ENCODE measurements around the gene CCSAP. TPM values are rescaled to one million over a fixed set of nuclear protein-coding genes. Genes with fewer than 3 reads are reported as not detected.
"Not testable (repeated sequence)": the region's sequence is repeated elsewhere in the genome, so short reads cannot be mapped to it uniquely, and the experiment has no call there.

Gene CCSAP
- total RNA-seq, 5 donors from 2014 or later (not counting 1 experiment from before 2014, with no cell fraction given) = 7.9 to 11.4 (median 8.9) TPM

DNA sequence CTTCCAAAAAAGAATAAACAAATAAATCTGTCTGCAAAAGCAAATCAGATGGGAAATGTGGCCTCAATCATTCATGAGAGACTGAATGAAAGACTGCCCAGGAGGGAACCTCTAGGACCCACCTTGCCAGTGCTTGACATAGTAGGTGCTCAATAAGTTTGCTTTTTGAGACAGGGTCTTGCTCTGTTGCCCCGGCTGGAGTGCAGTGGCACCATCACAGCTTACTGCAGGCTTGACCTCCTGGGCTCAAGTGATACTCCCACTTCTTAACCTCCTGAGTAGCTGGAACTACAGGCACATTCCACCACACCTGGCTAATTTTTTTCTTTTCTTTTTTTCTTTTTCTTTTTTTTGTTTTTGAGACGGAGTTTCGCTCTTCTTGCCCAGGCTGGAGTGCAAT is 40.3 kb upstream of the CCSAP start:
- CTCF ChIA-PET = no interaction called here
- WGBS (ENCODE audit: insufficient coverage) = 83% methylated on average over 1 of the region's 3 CpGs
- no peak for ATAC-seq (replicated peaks in 1 of 4)
- Mint-ChIP-seq H3K9me3 (no peaks in the 10 kb centered on the region), H3K27ac (no peak overlapping the region), H3K4me3 (no peak overlapping the region), H3K4me1 (no peaks in the 10 kb centered on the region), H3K27me3 (peaks cover 3 to 11% of the 10 kb centered on the region in 2 donors), H3K36me3 (no peaks in the 10 kb centered on the region)
- Histone ChIP-seq H3K4me1 (ENCODE audit: control insufficient read depth in 1 of 2, extremely low read depth in 1 of 2, insufficient read depth in 2 of 2, low read length in 2 of 2) (no peaks in the 10 kb centered on the region), H3K36me3 (ENCODE audit: control insufficient read depth in 2 of 2, extremely low read depth in 1 of 2, insufficient read depth in 1 of 2, low read length in 1 of 2) (no peaks in the 10 kb centered on the region), H3K9me3 (no peaks in the 10 kb centered on the region), H3K4me3 (ENCODE audit: control insufficient read depth in 1 of 2, extremely low read depth in 1 of 2, low read length in 1 of 2) (no peak overlapping the region), H3K27ac (ENCODE audit: low read length) (no peak overlapping the region), H3K27me3 (replicated peaks in 1 of 2; ENCODE audit: control insufficient read depth in 2 of 2, extremely low read depth in 1 of 2, insufficient read depth in 2 of 2, low read length in 1 of 2) (peaks cover 0 to 14% of the 10 kb centered on the region in 2 experiments)
- DNase-seq = no peak
- POLR2A ChIA-PET = no interaction called here

- ChIA-PET CTCF (no interaction called here), POLR2A (no interaction called here)
- Histone ChIP-seq H3K4me3 (ENCODE audit: control insufficient read depth in 1 of 2, extremely low read depth in 1 of 2, low read length in 1 of 2) (no peak overlapping the region), H3K36me3 (ENCODE audit: control insufficient read depth in 2 of 2, extremely low read depth in 1 of 2, insufficient read depth in 1 of 2, low read length in 1 of 2) (no peaks in the 10 kb centered on the region), H3K9me3 (no peaks in the 10 kb centered on the region), H3K27me3 (replicated peaks in 1 of 2; ENCODE audit: control insufficient read depth in 2 of 2, extremely low read depth in 1 of 2, insufficient read depth in 2 of 2, low read length in 1 of 2) (peaks cover 0 to 14% of the 10 kb centered on the region in 2 experiments), H3K4me1 (ENCODE audit: control insufficient read depth in 1 of 2, extremely low read depth in 1 of 2, insufficient read depth in 2 of 2, low read length in 2 of 2) (no peaks in the 10 kb centered on the region), H3K27ac (ENCODE audit: low read length) (no peak overlapping the region)
- H3K9me3 Mint-ChIP-seq = no peaks in the 10 kb centered on the region
- H3K4me3 Mint-ChIP-seq = no peak overlapping the region
- ATAC-seq (replicated peaks in 1 of 4) (no peak), DNase-seq (no peak)
- H3K27ac Mint-ChIP-seq = no peak overlapping the region
- no peaks in the 10 kb centered on the region for H3K4me1 Mint-ChIP-seq
- peaks cover 3 to 11% of the 10 kb centered on the region in 2 donors for H3K27me3 Mint-ChIP-seq
- H3K36me3 Mint-ChIP-seq = no peaks in the 10 kb centered on the region
- 83% methylated on average over 6 of the region's 8 CpGs for WGBS (ENCODE audit: insufficient coverage)
Observed at GRCh38 chr1:229381234-229381633, 38.4 kb upstream of the CCSAP start.

- Histone ChIP-seq H3K36me3 (ENCODE audit: control insufficient read depth in 2 of 2, extremely low read depth in 1 of 2, insufficient read depth in 1 of 2, low read length in 1 of 2) (no peaks in the 10 kb centered on the region), H3K4me3 (ENCODE audit: control insufficient read depth in 1 of 2, extremely low read depth in 1 of 2, low read length in 1 of 2) (no peak overlapping the region), H3K27me3 (replicated peaks in 1 of 2; ENCODE audit: control insufficient read depth in 2 of 2, extremely low read depth in 1 of 2, insufficient read depth in 2 of 2, low read length in 1 of 2) (peaks cover 0 to 16% of the 10 kb centered on the region in 2 experiments), H3K27ac (ENCODE audit: low read length) (no peak overlapping the region), H3K4me1 (ENCODE audit: control insufficient read depth in 1 of 2, extremely low read depth in 1 of 2, insufficient read depth in 2 of 2, low read length in 2 of 2) (no peaks in the 10 kb centered on the region), H3K9me3 (no peaks in the 10 kb centered on the region)
- POLR2A ChIA-PET = no interaction called here
- H3K9me3 Mint-ChIP-seq = no peaks in the 10 kb centered on the region
- CTCF ChIA-PET = no interaction called here
- H3K27ac Mint-ChIP-seq = no peak overlapping the region
- ATAC-seq (replicated peaks in 1 of 4) (no peak), DNase-seq (no peak)
- H3K4me1 Mint-ChIP-seq = no peaks in the 10 kb centered on the region
- no peaks in the 10 kb centered on the region for H3K36me3 Mint-ChIP-seq
- WGBS (ENCODE audit: insufficient coverage) = 71% methylated on average over 12 of the region's 14 CpGs
- H3K4me3 Mint-ChIP-seq = no peak overlapping the region
- H3K27me3 Mint-ChIP-seq = peaks cover 5 to 7% of the 10 kb centered on the region in 2 donors
Observed at GRCh38 chr1:229380536-229381160, 37.8 kb upstream of the CCSAP start.

GRCh38 chr1:229379846-229380245 is 37.0 kb upstream of the CCSAP start:
- Mint-ChIP-seq H3K36me3 (no peaks in the 10 kb centered on the region), H3K27me3 (peaks cover 5 to 6% of the 10 kb centered on the region in 2 donors), H3K27ac (no peak overlapping the region), H3K9me3 (no peaks in the 10 kb centered on the region), H3K4me1 (no peaks in the 10 kb centered on the region), H3K4me3 (no peak overlapping the region)
- ChIA-PET POLR2A (no interaction called here), CTCF (no interaction called here)
- Histone ChIP-seq H3K9me3 (no peaks in the 10 kb centered on the region), H3K4me1 (ENCODE audit: control insufficient read depth in 1 of 2, extremely low read depth in 1 of 2, insufficient read depth in 2 of 2, low read length in 2 of 2) (no peaks in the 10 kb centered on the region), H3K36me3 (ENCODE audit: control insufficient read depth in 2 of 2, extremely low read depth in 1 of 2, insufficient read depth in 1 of 2, low read length in 1 of 2) (no peaks in the 10 kb centered on the region), H3K27ac (ENCODE audit: low read length) (no peak overlapping the region), H3K4me3 (ENCODE audit: control insufficient read depth in 1 of 2, extremely low read depth in 1 of 2, low read length in 1 of 2) (no peak overlapping the region), H3K27me3 (replicated peaks in 1 of 2; ENCODE audit: control insufficient read depth in 2 of 2, extremely low read depth in 1 of 2, insufficient read depth in 2 of 2, low read length in 1 of 2) (peaks cover 0 to 17% of the 10 kb centered on the region in 2 experiments)
- WGBS (ENCODE audit: insufficient coverage) = 41% methylated on average over 4 of the region's 5 CpGs
- ATAC-seq (replicated peaks in 1 of 4) (no peak), DNase-seq (no peak)

- no peaks in the 10 kb centered on the region for H3K36me3 Mint-ChIP-seq
- H3K27me3 Mint-ChIP-seq = peaks cover 1 to 9% of the 10 kb centered on the region in 2 donors
- WGBS (ENCODE audit: insufficient coverage) = no CpG with 5 or more reads among the region's 7 CpGs
- DNase-seq = peak in 1 of 35 experiments; percentile 7
- CTCF ChIA-PET = no interaction called here
- Histone ChIP-seq H3K27me3 (replicated peaks in 1 of 2; ENCODE audit: control insufficient read depth in 2 of 2, extremely low read depth in 1 of 2, insufficient read depth in 2 of 2, low read length in 1 of 2) (peaks cover 0 to 20% of the 10 kb centered on the region in 2 experiments), H3K4me3 (ENCODE audit: control insufficient read depth in 1 of 2, extremely low read depth in 1 of 2, low read length in 1 of 2) (no peak overlapping the region), H3K4me1 (ENCODE audit: control insufficient read depth in 1 of 2, extremely low read depth in 1 of 2, insufficient read depth in 2 of 2, low read length in 2 of 2) (no peaks in the 10 kb centered on the region), H3K9me3 (no peaks in the 10 kb centered on the region), H3K27ac (ENCODE audit: low read length) (no peak overlapping the region), H3K36me3 (ENCODE audit: control insufficient read depth in 2 of 2, extremely low read depth in 1 of 2, insufficient read depth in 1 of 2, low read length in 1 of 2) (no peaks in the 10 kb centered on the region)
- POLR2A ChIA-PET = no interaction called here
- no peak for ATAC-seq (replicated peaks in 1 of 4)
- H3K4me3 Mint-ChIP-seq = no peak overlapping the region
- H3K9me3 Mint-ChIP-seq = no peaks in the 10 kb centered on the region
- no peak overlapping the region for H3K27ac Mint-ChIP-seq
- H3K4me1 Mint-ChIP-seq = no peaks in the 10 kb centered on the region
Observed at GRCh38 chr1:229378586-229379367, 35.9 kb upstream of the CCSAP start.

GRCh38 chr1:229378035-229378434 is 35.2 kb upstream of the CCSAP start:
- H3K4me3 ChIP-seq (ENCODE audit: control insufficient read depth in 1 of 2, extremely low read depth in 1 of 2, low read length in 1 of 2); H3K36me3 ChIP-seq (ENCODE audit: control insufficient read depth in 2 of 2, extremely low read depth in 1 of 2, insufficient read depth in 1 of 2, low read length in 1 of 2); H3K9me3 Mint-ChIP-seq; DNase-seq; H3K36me3 Mint-ChIP-seq; ATAC-seq (replicated peaks in 1 of 4); H3K9me3 ChIP-seq; H3K27ac ChIP-seq (ENCODE audit: low read length); H3K4me1 ChIP-seq (ENCODE audit: control insufficient read depth in 1 of 2, extremely low read depth in 1 of 2, insufficient read depth in 2 of 2, low read length in 2 of 2); H3K27me3 Mint-ChIP-seq; H3K4me3 Mint-ChIP-seq; H3K27ac Mint-ChIP-seq; CTCF ChIA-PET; H3K4me1 Mint-ChIP-seq; POLR2A ChIA-PET: not testable (repeated sequence)
- peaks cover 0 to 13% of the 10 kb centered on the region in 2 experiments for H3K27me3 ChIP-seq (replicated peaks in 1 of 2; ENCODE audit: control insufficient read depth in 2 of 2, extremely low read depth in 1 of 2, insufficient read depth in 2 of 2, low read length in 1 of 2)
- WGBS (ENCODE audit: insufficient coverage) = no CpG with 5 or more reads among the region's 6 CpGs

Measured in T-cell (primary cell).